NB4 (cell line): Measurements from ENCODE around the gene CCDC27.

Experiments used
- CTCF ChIP-seq: IDR thresholded peaks from one replicate; pipeline ENCODE4 v1.5.1; 2012; ENCODE audit warnings: low read depth, low read length
- POLR2A ChIP-seq: IDR thresholded peaks from 2 replicates; pipeline ENCODE4 v1.6.1; 2011; ENCODE audit warnings: mild to moderate bottlenecking; ENCODE audit not compliant: insufficient read length; ENCODE audit errors: extremely low read depth

- TF ChIP-seq CTCF (no peak), POLR2A (no peak)
Measured at GRCh38 chr1:3705341-3705950, 46.8 kb upstream of the CCDC27 start.
